H54 (cell line): Measurements from ENCODE around the gene NEMP1.
"Not testable (repeated sequence)": the region's sequence is repeated elsewhere in the genome, so short reads cannot be mapped to it uniquely, and the experiment has no call there.

ENCODE experiments used
- DNase-seq: peaks from one replicate; pipeline ENCODE4 v3.0.0; 2011; ENCODE audit warnings: low spot score, mixed read lengths; ENCODE audit not compliant: insufficient read length
- FAIRE-seq: peaks from 3 replicates; lab custom pipeline; 2011; peaks lifted over from hg19 to GRCh38; lab: Jason Lieb, UNC
- POLR2A ChIP-seq: IDR thresholded peaks from 2 replicates; pipeline ENCODE4 v1.6.1; 2011; ENCODE audit warnings: low read depth, mild to moderate bottlenecking, low read length

Gene NEMP1

GRCh38 chr12:57078519-57079404, at the start of gene NEMP1:
NEMP1 (minus strand) TSS chr12:57078791; CDS start chr12:57078745, 46 bp downstream.
- FAIRE-seq = peak; percentile 98
- peak; percentile 70 for TF ChIP-seq POLR2A
- DNase-seq = peak; percentile 89

GRCh38 chr12:57127726-57128518, 49.3 kb upstream of the NEMP1 start, which contains the start of gene LRP1:
LRP1 (plus strand) TSS chr12:57128483; CDS start chr12:57128965, 482 bp downstream.
- FAIRE-seq (no peak), DNase-seq (peak; percentile 74)
- TF ChIP-seq POLR2A = peak; percentile 64; the same call in 1 of the 2 replicates

- FAIRE-seq (no peak), DNase-seq (no peak)
- TF ChIP-seq POLR2A = no peak
Measured at GRCh38 chr12:57127101-57127725, 48.6 kb upstream of the NEMP1 start.

- no peak for TF ChIP-seq POLR2A
- no peak for DNase-seq
- no peak for FAIRE-seq
Measured at GRCh38 chr12:57126561-57126960, 48.0 kb upstream of the NEMP1 start.

GRCh38 chr12:57126061-57126460, 47.5 kb upstream of the NEMP1 start:
- no peak for DNase-seq
- no peak for TF ChIP-seq POLR2A
- no peak for FAIRE-seq

- no peak for TF ChIP-seq POLR2A
- DNase-seq = no peak
- no peak for FAIRE-seq
Measured at GRCh38 chr12:57124261-57124877, 45.8 kb upstream of the NEMP1 start.

- DNase-seq (no peak), FAIRE-seq (no peak)
- no peak for TF ChIP-seq POLR2A
Measured at GRCh38 chr12:57123813-57124212, 45.2 kb upstream of the NEMP1 start.

- DNase-seq, FAIRE-seq: not testable (repeated sequence)
Measured at GRCh38 chr12:57120718-57121117, 42.1 kb upstream of the NEMP1 start.

GRCh38 chr12:57119294-57120085, 40.9 kb upstream of the NEMP1 start:
- no peak for FAIRE-seq
- TF ChIP-seq POLR2A = no peak
- DNase-seq = no peak

GRCh38 chr12:57118711-57119271, 40.2 kb upstream of the NEMP1 start:
- no peak for TF ChIP-seq POLR2A
- no peak for FAIRE-seq
- DNase-seq = no peak

GRCh38 chr12:57116580-57117281, 38.1 kb upstream of the NEMP1 start:
- DNase-seq = no peak
- no peak for TF ChIP-seq POLR2A
- no peak for FAIRE-seq
